ENCODE results near the gene SMAD3.

GRCh38 chr15:67035886-67036285 lies 29.5 kb upstream of the SMAD3 start:
- TF ChIP-seq POLR2A (IDR thresholded peaks at IDR 0.05) (no peak), CTCF (IDR thresholded peaks at IDR 0.05) (no peak)
